ENCODE results near the gene FTO.

DNA sequence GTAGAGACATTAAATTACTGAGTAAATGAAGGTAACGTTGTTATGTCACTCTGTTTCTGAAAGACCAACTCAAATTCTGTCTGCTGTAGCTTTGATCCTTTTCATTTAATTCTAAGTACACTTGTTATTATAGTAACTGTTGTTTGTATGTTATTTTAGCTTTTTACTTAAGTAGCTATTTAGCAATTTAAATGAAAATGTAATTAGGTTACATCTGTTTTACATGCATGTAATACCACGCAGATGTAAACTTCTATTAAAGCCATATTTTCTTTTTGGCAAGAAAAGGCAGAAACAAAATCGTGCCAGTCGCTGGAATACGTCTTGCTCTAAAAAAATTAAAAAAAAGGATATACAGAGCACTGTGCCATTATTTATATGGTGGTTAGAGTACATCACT is 282.8 kb downstream of the FTO start:
- no peak for TF ChIP-seq CTCF (IDR thresholded peaks at IDR 0.05)
- no peak for TF ChIP-seq POLR2A (IDR thresholded peaks at IDR 0.05)
- TF ChIP-seq EP300 (IDR thresholded peaks at IDR 0.05): no peak

Measured in tibial nerve (tissue), 4 donors.